Measurements from ENCODE around the gene CDH15.

- TF ChIP-seq POLR2A (IDR thresholded peaks at IDR 0.05; ENCODE audit: low read length) (no peak), BHLHE40 (IDR thresholded peaks at IDR 0.05; ENCODE audit: low read depth, low read length) (no peak), EP300 (IDR thresholded peaks at IDR 0.05) (no peak), CTCF (IDR thresholded peaks at IDR 0.05) (no peak), CHD4 (IDR thresholded peaks at IDR 0.05; ENCODE audit: borderline replicate concordance) (no peak)
Measured at GRCh38 chr16:89131783-89132182, 39.8 kb upstream of the CDH15 start.

Measured in A549 (cell line).